PC-3 (cell line): Measurements from ENCODE around the gene SLC6A3.

Experiments used
- CTCF ChIP-seq: fragments of 300-600 bp; sonication (generic); conservative IDR thresholded peaks from 2 replicates; pipeline ENCODE4 v1.5.1; 2017; ENCODE audit warnings: antibody characterized with exemption, low read depth, mild to moderate bottlenecking, low read length
- EZH2 ChIP-seq: fragments of 300-600 bp; sonication (generic); IDR thresholded peaks from one replicate; pipeline ENCODE4 v1.6.1; 2017; ENCODE audit warnings: antibody characterized with exemption, mild to moderate bottlenecking, low read length; ENCODE audit not compliant: unreplicated experiment

GRCh38 chr5:1354576-1354975 is 90.7 kb downstream of the SLC6A3 start:
- no peak for TF ChIP-seq CTCF
- TF ChIP-seq EZH2: no peak
